Measurements from ENCODE around the gene FLNB.

FLNB gene

DNA sequence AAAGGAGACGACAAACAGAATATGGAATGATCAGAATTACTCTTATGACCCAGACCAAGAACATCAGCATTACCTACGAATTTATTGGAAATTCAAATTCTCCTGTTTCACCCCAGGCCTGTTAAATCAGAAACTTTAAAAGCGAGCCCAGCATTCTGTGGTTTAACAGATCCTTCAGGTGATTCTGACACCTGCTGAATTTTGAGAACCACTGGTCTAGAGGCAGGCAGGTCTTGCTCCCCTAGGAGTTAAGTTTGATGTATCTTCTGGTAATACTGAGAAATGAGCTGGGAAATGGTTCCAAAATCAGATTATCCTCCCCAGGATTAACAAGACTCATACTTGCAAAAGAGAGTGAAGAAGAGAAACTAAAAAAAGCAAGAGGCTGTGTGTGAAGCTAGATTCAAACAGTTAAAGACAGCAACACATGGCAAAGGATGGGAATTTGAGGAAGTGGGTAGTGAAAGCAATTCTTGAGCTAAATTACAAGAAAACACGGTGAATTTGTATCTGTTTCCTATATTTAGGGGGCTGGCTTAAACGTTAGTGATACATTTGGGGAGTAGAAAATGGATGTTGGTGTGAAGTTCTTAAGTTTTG lies 66.0 kb downstream of the FLNB start:
- no peak overlapping the region for H3K27ac ChIP-seq (ENCODE audit: extremely low read depth, low read depth, low read length)
- H3K36me3 ChIP-seq (ENCODE audit: control insufficient read depth in 2 of 2, insufficient read depth in 1 of 2, low read length in 2 of 2): peaks cover 0 to 22% of the 10 kb centered on the region in 2 experiments; a peak in 1 of 3 replicates
- H3K9me3 ChIP-seq (ENCODE audit: control insufficient read depth, insufficient read depth, low read depth, low read length): no peaks in the 10 kb centered on the region
- ChIA-PET POLR2A (interaction anchor here (0.7 kb wide), 1 partner anchor 127 kb away, joined by 3 read pairs; no protein-coding TSS in a partner anchor), CTCF (no interaction called here)
- 0 out of 2 replicates have a peak, but pooled peaks cover 5% of the 10 kb centered on the region for H3K4me1 ChIP-seq (ENCODE audit: control insufficient read depth, insufficient read depth, low read length)
- no peak overlapping the region for H3K4me3 ChIP-seq (ENCODE audit: low read depth, low read length)
- TF ChIP-seq, protein P1, sequence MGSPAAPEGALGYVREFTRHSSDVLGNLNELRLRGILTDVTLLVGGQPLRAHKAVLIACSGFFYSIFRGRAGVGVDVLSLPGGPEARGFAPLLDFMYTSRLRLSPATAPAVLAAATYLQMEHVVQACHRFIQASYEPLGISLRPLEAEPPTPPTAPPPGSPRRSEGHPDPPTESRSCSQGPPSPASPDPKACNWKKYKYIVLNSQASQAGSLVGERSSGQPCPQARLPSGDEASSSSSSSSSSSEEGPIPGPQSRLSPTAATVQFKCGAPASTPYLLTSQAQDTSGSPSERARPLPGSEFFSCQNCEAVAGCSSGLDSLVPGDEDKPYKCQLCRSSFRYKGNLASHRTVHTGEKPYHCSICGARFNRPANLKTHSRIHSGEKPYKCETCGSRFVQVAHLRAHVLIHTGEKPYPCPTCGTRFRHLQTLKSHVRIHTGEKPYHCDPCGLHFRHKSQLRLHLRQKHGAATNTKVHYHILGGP (tag by site-specific recombination; IDR thresholded peaks at IDR 0.05): no peak
- TF ChIP-seq, protein P2, sequence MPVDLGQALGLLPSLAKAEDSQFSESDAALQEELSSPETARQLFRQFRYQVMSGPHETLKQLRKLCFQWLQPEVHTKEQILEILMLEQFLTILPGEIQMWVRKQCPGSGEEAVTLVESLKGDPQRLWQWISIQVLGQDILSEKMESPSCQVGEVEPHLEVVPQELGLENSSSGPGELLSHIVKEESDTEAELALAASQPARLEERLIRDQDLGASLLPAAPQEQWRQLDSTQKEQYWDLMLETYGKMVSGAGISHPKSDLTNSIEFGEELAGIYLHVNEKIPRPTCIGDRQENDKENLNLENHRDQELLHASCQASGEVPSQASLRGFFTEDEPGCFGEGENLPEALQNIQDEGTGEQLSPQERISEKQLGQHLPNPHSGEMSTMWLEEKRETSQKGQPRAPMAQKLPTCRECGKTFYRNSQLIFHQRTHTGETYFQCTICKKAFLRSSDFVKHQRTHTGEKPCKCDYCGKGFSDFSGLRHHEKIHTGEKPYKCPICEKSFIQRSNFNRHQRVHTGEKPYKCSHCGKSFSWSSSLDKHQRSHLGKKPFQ (tag by site-specific recombination; IDR thresholded peaks at IDR 0.05): no peak
- TF ChIP-seq SP3 (tag by site-specific recombination; IDR thresholded peaks at IDR 0.05) (no peak), ZNF629 (tag by site-specific recombination; IDR thresholded peaks at IDR 0.05) (no peak), ZIC2 (tag by site-specific recombination; IDR thresholded peaks at IDR 0.05) (no peak), ZNF155 (tag by site-specific recombination; IDR thresholded peaks at IDR 0.05) (no peak), ZNF202 (tag by site-specific recombination; IDR thresholded peaks at IDR 0.05; ENCODE audit: borderline replicate concordance) (no peak), ZNF19 (tag by site-specific recombination; IDR thresholded peaks at IDR 0.05; ENCODE audit: low read depth) (no peak), ZNF48 (tag by site-specific recombination; IDR thresholded peaks at IDR 0.05) (no peak), ZNF530 (tag by site-specific recombination; IDR thresholded peaks at IDR 0.05; ENCODE audit: low read depth) (no peak), GFI1B (tag by site-specific recombination; IDR thresholded peaks at IDR 0.05) (no peak), TCF7L2 (IDR thresholded peaks at IDR 0.05; ENCODE audit: borderline replicate concordance, low read depth, low read length) (no peak), ZNF2 (tag by site-specific recombination; IDR thresholded peaks at IDR 0.05) (no peak), ZNF223 (tag by site-specific recombination; IDR thresholded peaks at IDR 0.05) (no peak), PRDM1 (tag by site-specific recombination; IDR thresholded peaks at IDR 0.05) (no peak), ZNF433 (tag by site-specific recombination; IDR thresholded peaks at IDR 0.05; ENCODE audit: low read depth) (no peak)
- TF ChIP-seq, protein P3, sequence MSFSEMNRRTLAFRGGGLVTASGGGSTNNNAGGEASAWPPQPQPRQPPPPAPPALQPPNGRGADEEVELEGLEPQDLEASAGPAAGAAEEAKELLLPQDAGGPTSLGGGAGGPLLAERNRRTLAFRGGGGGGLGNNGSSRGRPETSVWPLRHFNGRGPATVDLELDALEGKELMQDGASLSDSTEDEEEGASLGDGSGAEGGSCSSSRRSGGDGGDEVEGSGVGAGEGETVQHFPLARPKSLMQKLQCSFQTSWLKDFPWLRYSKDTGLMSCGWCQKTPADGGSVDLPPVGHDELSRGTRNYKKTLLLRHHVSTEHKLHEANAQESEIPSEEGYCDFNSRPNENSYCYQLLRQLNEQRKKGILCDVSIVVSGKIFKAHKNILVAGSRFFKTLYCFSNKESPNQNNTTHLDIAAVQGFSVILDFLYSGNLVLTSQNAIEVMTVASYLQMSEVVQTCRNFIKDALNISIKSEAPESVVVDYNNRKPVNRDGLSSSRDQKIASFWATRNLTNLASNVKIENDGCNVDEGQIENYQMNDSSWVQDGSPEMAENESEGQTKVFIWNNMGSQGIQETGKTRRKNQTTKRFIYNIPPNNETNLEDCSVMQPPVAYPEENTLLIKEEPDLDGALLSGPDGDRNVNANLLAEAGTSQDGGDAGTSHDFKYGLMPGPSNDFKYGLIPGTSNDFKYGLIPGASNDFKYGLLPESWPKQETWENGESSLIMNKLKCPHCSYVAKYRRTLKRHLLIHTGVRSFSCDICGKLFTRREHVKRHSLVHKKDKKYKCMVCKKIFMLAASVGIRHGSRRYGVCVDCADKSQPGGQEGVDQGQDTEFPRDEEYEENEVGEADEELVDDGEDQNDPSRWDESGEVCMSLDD (tag by site-specific recombination; IDR thresholded peaks at IDR 0.05): no peak
- TF ChIP-seq, protein P4, sequence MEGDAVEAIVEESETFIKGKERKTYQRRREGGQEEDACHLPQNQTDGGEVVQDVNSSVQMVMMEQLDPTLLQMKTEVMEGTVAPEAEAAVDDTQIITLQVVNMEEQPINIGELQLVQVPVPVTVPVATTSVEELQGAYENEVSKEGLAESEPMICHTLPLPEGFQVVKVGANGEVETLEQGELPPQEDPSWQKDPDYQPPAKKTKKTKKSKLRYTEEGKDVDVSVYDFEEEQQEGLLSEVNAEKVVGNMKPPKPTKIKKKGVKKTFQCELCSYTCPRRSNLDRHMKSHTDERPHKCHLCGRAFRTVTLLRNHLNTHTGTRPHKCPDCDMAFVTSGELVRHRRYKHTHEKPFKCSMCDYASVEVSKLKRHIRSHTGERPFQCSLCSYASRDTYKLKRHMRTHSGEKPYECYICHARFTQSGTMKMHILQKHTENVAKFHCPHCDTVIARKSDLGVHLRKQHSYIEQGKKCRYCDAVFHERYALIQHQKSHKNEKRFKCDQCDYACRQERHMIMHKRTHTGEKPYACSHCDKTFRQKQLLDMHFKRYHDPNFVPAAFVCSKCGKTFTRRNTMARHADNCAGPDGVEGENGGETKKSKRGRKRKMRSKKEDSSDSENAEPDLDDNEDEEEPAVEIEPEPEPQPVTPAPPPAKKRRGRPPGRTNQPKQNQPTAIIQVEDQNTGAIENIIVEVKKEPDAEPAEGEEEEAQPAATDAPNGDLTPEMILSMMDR (tag by site-specific recombination; IDR thresholded peaks at IDR 0.05): no peak
- TF ChIP-seq, protein P5, sequence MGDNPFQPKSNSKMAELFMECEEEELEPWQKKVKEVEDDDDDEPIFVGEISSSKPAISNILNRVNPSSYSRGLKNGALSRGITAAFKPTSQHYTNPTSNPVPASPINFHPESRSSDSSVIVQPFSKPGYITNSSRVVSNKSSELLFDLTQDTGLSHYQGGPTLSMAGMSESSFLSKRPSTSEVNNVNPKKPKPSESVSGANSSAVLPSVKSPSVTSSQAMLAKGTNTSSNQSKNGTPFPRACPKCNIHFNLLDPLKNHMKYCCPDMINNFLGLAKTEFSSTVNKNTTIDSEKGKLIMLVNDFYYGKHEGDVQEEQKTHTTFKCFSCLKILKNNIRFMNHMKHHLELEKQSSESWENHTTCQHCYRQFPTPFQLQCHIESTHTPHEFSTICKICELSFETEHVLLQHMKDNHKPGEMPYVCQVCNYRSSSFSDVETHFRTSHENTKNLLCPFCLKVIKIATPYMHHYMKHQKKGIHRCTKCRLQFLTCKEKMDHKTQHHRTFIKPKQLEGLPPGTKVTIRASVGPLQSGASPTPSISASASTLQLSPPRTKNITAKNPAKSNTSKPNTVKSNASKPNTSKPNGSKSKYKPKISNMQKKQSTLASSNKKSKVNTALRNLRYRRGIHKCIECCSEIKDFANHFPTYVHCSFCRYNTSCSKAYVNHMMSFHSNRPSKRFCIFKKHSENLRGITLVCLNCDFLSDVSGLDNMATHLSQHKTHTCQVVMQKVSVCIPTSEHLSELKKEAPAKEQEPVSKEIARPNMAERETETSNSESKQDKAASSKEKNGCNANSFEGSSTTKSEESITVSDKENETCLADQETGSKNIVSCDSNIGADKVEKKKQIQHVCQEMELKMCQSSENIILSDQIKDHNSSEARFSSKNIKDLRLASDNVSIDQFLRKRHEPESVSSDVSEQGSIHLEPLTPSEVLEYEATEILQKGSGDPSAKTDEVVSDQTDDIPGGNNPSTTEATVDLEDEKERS (tag by site-specific recombination; IDR thresholded peaks at IDR 0.05): no peak
- TF ChIP-seq, protein P6, sequence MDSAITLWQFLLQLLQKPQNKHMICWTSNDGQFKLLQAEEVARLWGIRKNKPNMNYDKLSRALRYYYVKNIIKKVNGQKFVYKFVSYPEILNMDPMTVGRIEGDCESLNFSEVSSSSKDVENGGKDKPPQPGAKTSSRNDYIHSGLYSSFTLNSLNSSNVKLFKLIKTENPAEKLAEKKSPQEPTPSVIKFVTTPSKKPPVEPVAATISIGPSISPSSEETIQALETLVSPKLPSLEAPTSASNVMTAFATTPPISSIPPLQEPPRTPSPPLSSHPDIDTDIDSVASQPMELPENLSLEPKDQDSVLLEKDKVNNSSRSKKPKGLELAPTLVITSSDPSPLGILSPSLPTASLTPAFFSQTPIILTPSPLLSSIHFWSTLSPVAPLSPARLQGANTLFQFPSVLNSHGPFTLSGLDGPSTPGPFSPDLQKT (IDR thresholded peaks at IDR 0.05; ENCODE audit: borderline replicate concordance, low read depth, low read length): no peak

Measured in HEK293 (cell line).